AG09319 (cell line): ENCODE measurements around the gene ANGPTL7.

Experiments
- DNase-seq: peaks from one replicate; pipeline ENCODE4 v3.0.0-alpha.2; 2010; ENCODE audit warnings: low read depth; ENCODE audit errors: extremely low read depth
- CTCF ChIP-seq: IDR thresholded peaks from 2 replicates; pipeline ENCODE4 v1.5.1; 2011; ENCODE audit warnings: low read depth, mild to moderate bottlenecking, inconsistent platforms, low read length, moderate library complexity

The ANGPTL7 gene

GRCh38 chr1:11188858-11189451 lies at the start of gene ANGPTL7:
Gene ANGPTL7 (plus strand): TSS chr1:11189355. CDS start chr1:11189580, 225 bp downstream.
- no peak for DNase-seq
- no peak for TF ChIP-seq CTCF

- TF ChIP-seq CTCF: no peak
- no peak for DNase-seq
Observed at GRCh38 chr1:11142618-11143391, 46.4 kb upstream of the ANGPTL7 start.

GRCh38 chr1:11143401-11143800 lies 45.8 kb upstream of the ANGPTL7 start:
- no peak for DNase-seq
- TF ChIP-seq CTCF: no peak

GRCh38 chr1:11143907-11144306 lies 45.2 kb upstream of the ANGPTL7 start:
- no peak for TF ChIP-seq CTCF
- DNase-seq: no peak

GRCh38 chr1:11144570-11145256 lies 44.4 kb upstream of the ANGPTL7 start:
- DNase-seq: no peak

GRCh38 chr1:11145741-11146140 lies 43.4 kb upstream of the ANGPTL7 start:
- no peak for DNase-seq
- no peak for TF ChIP-seq CTCF

More at GRCh38 chr1:11144570-11145256, 44.4 kb upstream of the ANGPTL7 start:
- TF ChIP-seq CTCF: no peak
